T1000 (cell line): ENCODE data around the gene CDH26.

Source experiments
- DNase-seq: peaks from one replicate; lab custom pipeline; 2025; ENCODE audit warnings: mixed read lengths; lab: John Stamatoyannopoulos, UW

The CDH26 gene

GRCh38 chr20:60063739-60064380 is 105.6 kb downstream of the CDH26 start:
- DNase-seq = no peak
